ENCODE data around the gene REL.
A peak's percentile ranks its signal among the peaks of the same experiment; 100 is the strongest.
"Not testable (repeated sequence)": the region's sequence is repeated elsewhere in the genome, so short reads cannot be mapped to it uniquely, and the experiment has no call there.

The REL gene

GRCh38 chr2:60926741-60927552 lies 45.6 kb downstream of the REL start:
- DNase-seq (ENCODE audit: low spot score), result no peak

DNA sequence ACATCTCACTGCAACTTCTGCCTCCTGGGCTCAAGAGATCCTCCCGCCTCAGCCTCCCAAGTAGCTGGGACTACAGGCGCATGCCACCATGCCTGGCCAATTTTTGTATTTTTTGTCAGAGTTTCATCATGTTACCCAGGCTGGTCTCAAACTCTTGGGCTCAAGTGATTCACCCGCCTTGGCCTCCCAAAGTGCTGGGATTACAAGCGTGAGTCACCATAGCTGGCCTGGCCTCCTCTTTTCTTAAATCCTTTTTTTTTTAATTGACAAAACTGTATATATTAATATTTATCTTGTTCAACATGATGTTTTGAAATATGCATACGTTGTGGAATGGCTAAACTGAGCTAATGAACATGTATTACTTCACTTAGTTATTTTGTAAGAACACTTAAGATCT lies 50.7 kb downstream of the REL start:
- not testable (repeated sequence) for DNase-seq (ENCODE audit: low spot score)

DNA sequence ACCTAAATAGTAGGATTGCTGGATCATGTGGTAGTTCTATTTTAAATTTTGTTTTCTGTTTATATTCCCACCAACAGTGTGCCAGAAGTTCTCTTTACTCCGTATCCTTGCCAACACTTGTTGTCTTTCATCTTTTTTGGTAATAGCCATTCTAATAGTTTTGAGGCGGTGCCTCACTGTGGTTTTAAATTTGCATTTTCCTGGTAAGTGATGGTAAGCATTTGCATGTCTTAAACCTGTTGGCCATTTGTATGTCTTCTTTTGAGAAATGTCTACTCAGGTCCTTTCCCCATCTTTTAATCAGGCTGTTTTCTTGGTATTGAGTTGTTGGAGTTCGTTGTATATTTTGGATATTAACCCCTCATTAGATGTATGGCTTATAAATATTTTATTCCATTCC lies 51.6 kb downstream of the REL start:
- no peak for DNase-seq (ENCODE audit: low spot score)

GRCh38 chr2:60934165-60934722 lies 52.9 kb downstream of the REL start:
- no peak for DNase-seq (ENCODE audit: low spot score)

GRCh38 chr2:60936757-60937156 lies 55.4 kb downstream of the REL start:
- no peak for DNase-seq (ENCODE audit: low spot score)

- no peak for DNase-seq (ENCODE audit: low spot score)
Measured at GRCh38 chr2:60938301-60938700, 56.9 kb downstream of the REL start.

- DNase-seq (ENCODE audit: low spot score), result no peak
Measured at GRCh38 chr2:60939622-60940021, 58.2 kb downstream of the REL start.

DNA sequence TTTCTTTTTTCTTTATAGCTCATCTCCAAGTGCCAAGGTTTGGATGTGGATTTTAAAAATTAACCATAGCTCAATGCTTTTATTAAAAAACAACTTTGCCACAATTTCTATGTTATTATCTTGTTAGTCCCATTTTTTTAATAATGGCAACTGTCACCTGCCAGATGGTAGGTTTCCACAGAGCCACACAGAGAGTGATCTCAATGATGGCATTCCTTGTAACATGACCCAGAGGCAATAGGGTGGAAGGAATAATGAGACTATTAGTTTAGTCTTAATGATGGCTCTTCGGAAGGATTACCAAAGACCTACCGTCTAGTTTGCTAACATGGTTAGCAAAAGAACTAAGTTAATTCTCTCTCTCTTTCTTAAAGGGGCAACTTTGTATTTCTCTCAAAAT lies 64.0 kb downstream of the REL start:
- DNase-seq (ENCODE audit: low spot score), result no peak

DNA sequence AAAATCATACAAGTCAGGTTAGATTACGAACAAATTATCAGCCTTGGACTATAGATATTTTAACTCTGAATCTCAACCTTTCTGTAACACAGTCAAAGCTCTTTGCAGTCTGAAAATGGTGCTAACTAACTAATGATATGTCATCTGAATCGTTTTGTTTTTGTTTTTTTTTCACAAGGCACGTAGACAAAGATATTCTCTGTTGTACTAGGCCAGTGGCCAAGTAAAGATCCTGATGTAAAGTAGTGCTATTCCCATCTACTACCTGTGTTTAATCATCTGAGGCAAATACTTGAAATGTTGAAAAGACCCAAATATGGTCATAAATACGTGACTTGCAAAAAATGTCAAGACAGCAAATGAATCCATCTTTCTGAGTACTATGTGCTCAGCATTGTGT lies 65.7 kb downstream of the REL start:
- DNase-seq (ENCODE audit: low spot score), result no peak

DNA sequence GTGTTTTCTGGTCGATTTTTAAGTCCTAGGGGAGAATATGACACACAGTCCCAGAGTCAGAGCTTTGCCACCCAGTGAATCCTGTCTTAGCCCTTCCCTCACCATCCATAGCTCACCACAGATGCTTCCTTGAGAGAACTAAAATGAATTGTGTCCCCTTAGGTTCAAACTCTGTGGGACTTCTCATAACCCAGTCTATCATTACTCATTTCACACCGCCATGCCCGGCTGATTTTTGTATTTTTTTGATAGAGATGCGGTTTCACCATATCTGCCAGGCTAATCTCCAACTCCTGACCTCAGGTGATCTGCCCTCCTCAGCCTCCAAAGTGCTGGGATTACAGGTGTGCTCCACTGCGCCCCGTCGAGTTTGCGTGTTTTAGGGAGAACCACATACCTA lies 66.8 kb downstream of the REL start:
- no peak for DNase-seq (ENCODE audit: low spot score)

DNA sequence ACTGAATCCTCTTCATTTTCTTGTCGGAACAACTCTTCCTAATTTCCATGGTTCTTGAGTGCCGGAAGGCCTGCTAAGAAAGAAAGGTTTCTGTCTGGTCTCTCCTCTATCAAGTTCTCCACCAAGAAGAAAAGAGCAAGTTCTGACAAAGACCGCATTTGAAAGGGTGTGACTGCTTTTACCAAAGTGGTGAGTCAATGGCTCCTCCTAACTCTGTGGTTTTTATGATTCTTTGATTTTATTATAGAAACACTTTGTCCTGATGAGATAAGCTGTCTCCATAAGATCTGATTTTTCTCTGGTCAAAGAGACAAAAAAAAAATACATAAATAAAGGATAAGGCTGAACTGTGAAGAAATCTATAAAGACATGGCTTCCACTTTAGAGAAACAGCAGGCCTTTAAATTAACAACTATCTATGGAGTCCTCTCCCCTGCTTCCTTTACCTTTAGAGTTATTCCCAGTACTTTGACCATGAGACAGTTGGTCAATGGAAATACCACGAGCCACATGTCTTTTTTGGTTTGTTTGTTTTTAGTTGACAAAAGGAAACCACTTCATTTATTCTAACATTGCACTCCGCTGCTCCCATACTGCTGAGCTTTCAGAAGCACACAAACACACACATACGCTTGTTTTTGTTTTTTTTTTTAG lies 67.7 kb downstream of the REL start:
- DNase-seq (ENCODE audit: low spot score), result peak; percentile 38

DNA sequence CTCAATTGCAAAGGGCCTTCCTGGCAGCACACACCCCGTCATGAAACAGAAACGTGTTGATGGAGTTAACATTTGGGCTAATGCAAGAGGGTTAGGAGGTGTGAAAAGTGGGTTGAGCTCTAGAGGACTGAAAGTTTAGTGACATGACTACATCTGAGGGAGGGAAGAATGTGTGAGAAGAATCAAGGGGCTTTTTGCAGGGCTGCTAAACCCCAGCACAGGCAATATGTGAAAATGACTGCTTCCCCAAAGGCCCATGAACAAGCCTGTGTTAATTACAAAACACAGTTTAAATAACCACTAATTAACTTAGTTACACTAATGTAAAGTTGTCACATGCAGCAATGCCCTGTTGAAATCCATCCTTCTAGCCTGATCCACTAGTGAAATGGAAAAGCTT lies 72.8 kb downstream of the REL start:
- DNase-seq (ENCODE audit: low spot score), result peak; percentile 33

DNA sequence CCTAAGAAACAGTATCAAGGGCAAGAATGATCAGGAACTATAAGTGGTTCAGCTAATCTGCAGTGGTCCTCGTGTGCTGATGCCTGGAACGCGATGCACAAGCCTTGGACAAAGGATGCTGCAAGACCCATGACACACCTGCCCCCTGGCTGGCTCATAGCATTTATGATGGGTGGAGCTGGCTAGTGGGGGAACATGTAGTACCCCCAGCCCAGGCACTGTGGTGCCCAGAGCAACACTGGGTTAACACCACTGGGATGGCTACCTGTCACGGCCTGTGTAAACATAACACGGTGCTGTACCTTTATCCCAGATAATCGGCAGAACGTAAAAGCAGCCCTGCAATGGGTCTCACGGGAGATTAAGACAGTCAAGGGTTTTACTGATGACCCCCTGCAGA lies 75.8 kb downstream of the REL start:
- DNase-seq (ENCODE audit: low spot score), result no peak

- no peak for DNase-seq (ENCODE audit: low spot score)
Measured at GRCh38 chr2:60957643-60958042, 76.3 kb downstream of the REL start.

GRCh38 chr2:60958361-60958760 lies 77.0 kb downstream of the REL start:
- DNase-seq (ENCODE audit: low spot score), result no peak

GRCh38 chr2:60958800-60959199 lies 77.4 kb downstream of the REL start:
- DNase-seq (ENCODE audit: low spot score), result no peak

DNA sequence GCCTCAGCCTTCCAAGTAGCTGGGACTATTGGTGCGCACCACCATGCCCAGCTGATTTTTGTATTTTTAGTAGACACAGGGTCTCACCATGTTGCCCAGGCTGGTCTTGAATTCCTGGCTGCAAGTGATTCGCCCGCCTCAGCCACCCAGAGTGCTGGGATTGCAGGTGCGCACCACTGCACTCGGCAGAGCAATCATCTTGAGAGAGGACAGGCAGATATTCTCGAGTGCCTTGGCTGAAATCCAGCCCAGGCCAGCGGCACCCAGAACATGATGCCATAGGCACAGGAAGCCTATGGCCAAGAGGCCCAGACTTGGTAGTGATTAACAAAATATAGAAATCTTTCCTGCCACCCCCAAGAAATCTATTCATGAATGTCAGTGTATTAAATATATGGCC lies 78.1 kb downstream of the REL start:
- DNase-seq (ENCODE audit: low spot score), result no peak

DNA sequence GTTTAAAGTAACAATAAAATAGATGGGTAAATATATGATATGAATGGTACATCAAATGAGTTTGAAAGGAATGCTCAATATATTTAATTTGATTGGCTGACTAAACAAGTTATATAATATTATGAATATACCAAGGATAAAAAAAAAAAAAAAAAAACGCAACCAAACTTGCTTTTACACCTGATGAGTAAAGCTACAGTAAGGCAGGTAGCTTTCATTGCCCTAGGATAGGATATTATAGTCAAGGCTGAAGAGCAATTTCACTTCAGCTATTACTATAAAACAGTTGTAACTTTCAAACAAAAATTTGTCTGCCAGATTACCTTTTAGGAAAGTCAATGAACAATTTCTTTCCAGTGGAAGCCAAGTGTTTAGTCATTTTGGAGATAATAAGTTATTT lies 79.3 kb downstream of the REL start:
- DNase-seq (ENCODE audit: low spot score), result no peak

DNA sequence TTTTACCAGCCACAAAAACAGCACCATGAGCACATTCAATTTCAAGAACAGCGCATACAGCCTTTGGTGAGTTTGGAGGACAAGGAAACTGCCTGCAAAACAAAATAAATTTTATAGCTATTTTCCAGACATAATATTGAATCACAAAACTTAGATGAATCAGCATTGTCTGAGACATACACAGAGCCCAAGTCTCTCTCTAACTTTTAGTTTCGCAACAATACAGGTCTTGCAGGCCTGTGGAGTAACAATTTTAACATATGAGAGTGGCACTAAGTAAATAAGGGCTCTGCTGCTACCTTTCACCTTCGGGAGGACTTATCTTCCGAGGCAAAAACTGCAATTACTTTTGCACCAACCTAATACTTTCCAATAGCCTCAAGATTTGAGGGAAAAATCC lies 80.1 kb downstream of the REL start:
- no peak for DNase-seq (ENCODE audit: low spot score)

GRCh38 chr2:60962528-60962927 lies 81.2 kb downstream of the REL start:
- no peak for DNase-seq (ENCODE audit: low spot score)

GRCh38 chr2:60963190-60963589 lies 81.8 kb downstream of the REL start:
- no peak for DNase-seq (ENCODE audit: low spot score)

DNA sequence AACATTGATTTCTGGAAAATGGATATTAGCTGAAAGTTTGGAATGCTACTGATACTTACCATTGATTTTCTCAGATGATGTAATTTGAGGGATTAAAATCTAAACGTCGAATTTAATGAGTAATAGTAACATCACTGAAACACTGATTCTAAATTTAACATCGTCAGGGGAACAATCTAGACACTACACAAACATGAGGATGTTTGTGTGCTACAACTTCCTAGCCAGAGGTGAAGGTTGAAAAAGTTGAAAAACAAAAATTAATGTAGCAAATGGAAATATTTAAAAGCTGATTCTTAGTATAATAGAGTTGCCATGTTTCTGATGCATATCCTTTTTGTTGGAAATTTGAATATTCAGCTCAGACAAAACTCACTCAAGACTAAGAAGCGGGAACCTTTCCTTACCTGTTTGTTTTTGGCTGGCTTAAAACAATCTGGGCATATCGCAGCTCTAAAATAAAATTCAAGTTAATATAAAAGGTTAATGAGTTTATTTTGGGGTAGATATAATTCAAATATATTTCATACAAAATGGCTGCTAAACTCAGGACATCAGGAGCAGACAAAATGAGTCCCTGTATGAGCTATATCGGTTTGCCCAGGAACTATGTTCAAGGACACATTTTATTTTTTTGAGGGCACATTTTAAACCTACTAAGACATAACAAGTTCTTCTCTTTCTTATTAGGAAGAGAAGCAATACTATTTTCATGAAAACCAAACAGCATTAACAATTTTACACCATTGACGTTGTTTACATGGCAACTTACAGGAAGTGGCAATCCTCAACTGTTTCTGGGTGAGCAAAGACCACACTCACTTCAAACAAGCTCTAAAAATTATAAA lies 83.5 kb downstream of the REL start:
- DNase-seq (ENCODE audit: low spot score), result peak; percentile 49

DNA sequence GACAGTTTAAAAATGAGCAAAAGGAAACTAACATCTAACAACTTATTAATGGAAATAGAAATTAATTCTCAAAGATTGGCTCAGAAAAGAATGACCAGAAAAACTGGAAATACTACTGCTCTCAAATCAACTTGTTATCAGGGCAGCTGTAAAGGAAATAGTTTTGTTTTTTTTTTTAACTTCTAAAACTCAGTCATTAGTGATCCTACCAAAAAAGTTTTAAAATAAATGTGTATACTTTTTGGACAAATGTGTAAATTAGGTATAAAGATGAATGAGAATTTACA lies 84.1 kb downstream of the REL start:
- no peak for DNase-seq (ENCODE audit: low spot score)
